Measurements from ENCODE around the gene TM7SF2.

The TM7SF2 gene

GRCh38 chr11:65152122-65152521, 40.5 kb downstream of the TM7SF2 start:
- DNase-seq, result no peak
- H3K9me3 ChIP-seq, result no peaks in the 10 kb centered on the region
- no peaks in the 10 kb centered on the region for H3K27me3 ChIP-seq
- no peaks in the 10 kb centered on the region for H3K36me3 ChIP-seq
- H3K4me1 ChIP-seq, result no peaks in the 10 kb centered on the region
- no peak for TF ChIP-seq CTCF (IDR thresholded peaks at IDR 0.05; ENCODE audit: low read depth, low read length)
- no peak overlapping the region for H3K4me3 ChIP-seq (ENCODE audit: low read depth, low read length)

GRCh38 chr11:65156256-65156655, 44.6 kb downstream of the TM7SF2 start:
- Histone ChIP-seq H3K9me3 (no peaks in the 10 kb centered on the region), H3K4me3 (ENCODE audit: low read depth, low read length) (no peak overlapping the region), H3K4me1 (no peaks in the 10 kb centered on the region), H3K27me3 (no peaks in the 10 kb centered on the region), H3K36me3 (no peaks in the 10 kb centered on the region)
- no peak for TF ChIP-seq CTCF (IDR thresholded peaks at IDR 0.05; ENCODE audit: low read depth, low read length)
- DNase-seq, result no peak

GRCh38 chr11:65156926-65157325, 45.3 kb downstream of the TM7SF2 start:
- TF ChIP-seq CTCF (IDR thresholded peaks at IDR 0.05; ENCODE audit: low read depth, low read length), result no peak
- Histone ChIP-seq H3K36me3 (no peaks in the 10 kb centered on the region), H3K4me3 (ENCODE audit: low read depth, low read length) (no peak overlapping the region), H3K27me3 (no peaks in the 10 kb centered on the region), H3K9me3 (no peaks in the 10 kb centered on the region), H3K4me1 (no peaks in the 10 kb centered on the region)
- no peak for DNase-seq

- H3K27me3 ChIP-seq, result no peaks in the 10 kb centered on the region
- H3K4me3 ChIP-seq (ENCODE audit: low read depth, low read length), result no peak overlapping the region
- H3K4me1 ChIP-seq, result no peaks in the 10 kb centered on the region
- TF ChIP-seq CTCF (IDR thresholded peaks at IDR 0.05; ENCODE audit: low read depth, low read length), result no peak
- H3K36me3 ChIP-seq, result no peaks in the 10 kb centered on the region
- no peaks in the 10 kb centered on the region for H3K9me3 ChIP-seq
- DNase-seq, result no peak
Observed at GRCh38 chr11:65157336-65157735, 45.7 kb downstream of the TM7SF2 start.

GRCh38 chr11:65159012-65159411, 47.3 kb downstream of the TM7SF2 start:
- no peak for TF ChIP-seq CTCF (IDR thresholded peaks at IDR 0.05; ENCODE audit: low read depth, low read length)
- Histone ChIP-seq H3K27me3 (no peaks in the 10 kb centered on the region), H3K9me3 (no peaks in the 10 kb centered on the region), H3K36me3 (no peaks in the 10 kb centered on the region), H3K4me1 (no peaks in the 10 kb centered on the region), H3K4me3 (ENCODE audit: low read depth, low read length) (no peak overlapping the region)
- no peak for DNase-seq

GRCh38 chr11:65160643-65161042, 49.0 kb downstream of the TM7SF2 start:
- Histone ChIP-seq H3K36me3 (no peaks in the 10 kb centered on the region), H3K4me3 (ENCODE audit: low read depth, low read length) (no peak overlapping the region), H3K9me3 (no peaks in the 10 kb centered on the region), H3K4me1 (no peaks in the 10 kb centered on the region), H3K27me3 (no peaks in the 10 kb centered on the region)
- TF ChIP-seq CTCF (IDR thresholded peaks at IDR 0.05; ENCODE audit: low read depth, low read length), result no peak
- no peak for DNase-seq
